KMS-11 (cell line): ENCODE results near the gene HOXA9.

ENCODE experiments used
- H2AFZ ChIP-seq: fragments of 200-600 bp; sonication (generic); 2 replicates; pipeline ENCODE4 v1.6.1; 2016; ENCODE audit warnings: antibody characterized with exemption, mixed run types, low read depth
- H3K27ac ChIP-seq: fragments of 200-600 bp; sonication (generic); 2 replicates; pipeline ENCODE4 v1.6.1; 2016; ENCODE audit warnings: mild to moderate bottlenecking, mixed run types
- H3K27me3 ChIP-seq: fragments of 200-600 bp; sonication (generic); 2 replicates; pipeline ENCODE4 v1.6.1; 2017; ENCODE audit warnings: mild to moderate bottlenecking, low read depth, mixed run types, moderate library complexity; ENCODE audit not compliant: insufficient read depth
- H3K36me3 ChIP-seq: fragments of 200-600 bp; sonication (generic); 2 replicates; pipeline ENCODE4 v1.6.1; 2017; ENCODE audit warnings: mild to moderate bottlenecking, mixed run types; ENCODE audit not compliant: insufficient read depth
- H3K4me1 ChIP-seq: fragments of 200-600 bp; sonication (generic); 2 replicates; pipeline ENCODE4 v1.6.1; 2016; ENCODE audit warnings: mild to moderate bottlenecking, low read depth, mixed run types; ENCODE audit not compliant: poor library complexity, severe bottlenecking
- H3K4me2 ChIP-seq: fragments of 200-600 bp; sonication (generic); 2 replicates; pipeline ENCODE4 v1.7.0; 2016; ENCODE audit warnings: mild to moderate bottlenecking, mixed run types
- H3K4me3 ChIP-seq: fragments of 200-600 bp; sonication (generic); IDR thresholded peaks from 2 replicates; pipeline ENCODE4 v1.6.1; 2017; ENCODE audit warnings: low read depth, low read length, mixed read lengths; ENCODE audit not compliant: insufficient read depth
- H3K79me2 ChIP-seq: fragments of 200-600 bp; sonication (generic); 2 replicates; pipeline ENCODE4 v1.6.1; 2016; ENCODE audit warnings: low read depth, mixed run types; ENCODE audit not compliant: insufficient read depth
- H3K9ac ChIP-seq: fragments of 200-600 bp; sonication (generic); 2 replicates; pipeline ENCODE4 v1.6.1; 2016; ENCODE audit warnings: mild to moderate bottlenecking, mixed run types
- H4K20me1 ChIP-seq: fragments of 200-600 bp; sonication (generic); 2 replicates; pipeline ENCODE4 v1.6.1; 2016; ENCODE audit warnings: mild to moderate bottlenecking, mixed run types; ENCODE audit not compliant: insufficient read depth
- CTCF ChIP-seq: fragments of 200-600 bp; sonication (generic); conservative IDR thresholded peaks from 2 replicates; pipeline ENCODE4 v1.6.1; 2017; ENCODE audit warnings: low read depth, mild to moderate bottlenecking, antibody characterized with exemption, low read length, moderate library complexity, mixed read lengths

The HOXA9 gene

DNA sequence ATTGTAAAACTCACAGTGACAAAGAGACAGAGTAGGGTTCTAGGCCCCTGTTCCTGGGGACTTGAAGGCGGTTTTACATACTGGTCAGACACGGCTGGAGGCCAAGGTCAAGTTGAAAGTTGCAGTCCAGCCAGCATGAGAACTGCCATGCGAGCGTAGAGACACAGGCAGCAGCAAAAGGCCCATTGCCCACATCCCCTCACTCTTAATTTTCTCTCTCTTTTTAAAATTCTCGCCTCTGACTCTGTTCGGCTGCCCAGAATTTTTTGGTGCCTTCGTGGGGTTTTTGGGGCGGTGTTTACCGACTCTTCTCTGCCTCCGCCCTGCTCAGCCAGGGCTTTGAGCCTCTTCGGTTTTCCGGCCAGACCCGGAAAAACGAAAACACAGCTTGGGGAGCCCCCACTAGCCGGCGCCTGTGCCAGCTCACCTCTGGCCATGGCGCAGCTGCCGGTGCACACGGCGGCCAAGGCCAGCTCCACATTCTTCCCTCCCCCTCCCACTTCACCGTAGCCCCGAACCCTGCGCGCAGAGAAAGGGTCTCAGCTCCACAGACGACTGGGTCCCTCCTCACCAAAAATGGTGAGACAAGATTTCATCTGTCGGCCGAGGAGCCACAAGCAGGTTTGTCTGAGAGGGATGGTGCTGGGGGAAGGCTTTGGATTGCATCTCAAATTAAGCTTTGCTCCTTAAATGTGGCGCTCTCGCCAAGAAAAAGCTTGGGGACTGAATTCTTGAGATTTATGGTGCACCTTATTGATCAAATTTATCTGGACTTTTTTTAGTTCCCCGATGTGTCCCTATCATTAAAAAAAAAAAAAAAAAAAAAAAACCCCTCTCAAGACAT is 36.9 kb upstream of the HOXA9 start:
- Histone ChIP-seq H3K36me3 (no peaks in the 10 kb centered on the region), H3K4me3 (no peak overlapping the region), H3K4me1 (no peaks in the 10 kb centered on the region), H4K20me1 (no peaks in the 10 kb centered on the region), H3K4me2 (no peak overlapping the region), H3K27ac (no peak overlapping the region), H3K79me2 (no peaks in the 10 kb centered on the region), H3K9ac (no peak overlapping the region), H3K27me3 (no peaks in the 10 kb centered on the region), H2AFZ (no peak overlapping the region)
- no peak for TF ChIP-seq CTCF

- H3K27ac ChIP-seq: no peak overlapping the region
- H3K4me2 ChIP-seq: no peak overlapping the region
- H4K20me1 ChIP-seq: no peaks in the 10 kb centered on the region
- H3K36me3 ChIP-seq: no peaks in the 10 kb centered on the region
- no peak overlapping the region for H2AFZ ChIP-seq
- H3K9ac ChIP-seq: no peak overlapping the region
- TF ChIP-seq CTCF: no peak
- no peak overlapping the region for H3K4me3 ChIP-seq
- H3K4me1 ChIP-seq: no peaks in the 10 kb centered on the region
- H3K79me2 ChIP-seq: no peaks in the 10 kb centered on the region
- H3K27me3 ChIP-seq: no peaks in the 10 kb centered on the region
These were observed 36.3 kb upstream of the HOXA9 start for GRCh38 chr7:27201580-27202017.

GRCh38 chr7:27200761-27201579 is 35.6 kb upstream of the HOXA9 start:
- Histone ChIP-seq H3K27ac (no peak overlapping the region), H4K20me1 (no peaks in the 10 kb centered on the region), H3K9ac (no peak overlapping the region), H3K79me2 (no peaks in the 10 kb centered on the region), H3K4me1 (peaks cover 3% of the 10 kb centered on the region), H3K27me3 (no peaks in the 10 kb centered on the region), H3K36me3 (no peaks in the 10 kb centered on the region), H3K4me2 (peak overlapping the region; percentile 44; the same call in 1 of the 2 replicates), H2AFZ (no peak overlapping the region; the same call in 1 of the 2 replicates), H3K4me3 (no peak overlapping the region)
- TF ChIP-seq CTCF: no peak

DNA sequence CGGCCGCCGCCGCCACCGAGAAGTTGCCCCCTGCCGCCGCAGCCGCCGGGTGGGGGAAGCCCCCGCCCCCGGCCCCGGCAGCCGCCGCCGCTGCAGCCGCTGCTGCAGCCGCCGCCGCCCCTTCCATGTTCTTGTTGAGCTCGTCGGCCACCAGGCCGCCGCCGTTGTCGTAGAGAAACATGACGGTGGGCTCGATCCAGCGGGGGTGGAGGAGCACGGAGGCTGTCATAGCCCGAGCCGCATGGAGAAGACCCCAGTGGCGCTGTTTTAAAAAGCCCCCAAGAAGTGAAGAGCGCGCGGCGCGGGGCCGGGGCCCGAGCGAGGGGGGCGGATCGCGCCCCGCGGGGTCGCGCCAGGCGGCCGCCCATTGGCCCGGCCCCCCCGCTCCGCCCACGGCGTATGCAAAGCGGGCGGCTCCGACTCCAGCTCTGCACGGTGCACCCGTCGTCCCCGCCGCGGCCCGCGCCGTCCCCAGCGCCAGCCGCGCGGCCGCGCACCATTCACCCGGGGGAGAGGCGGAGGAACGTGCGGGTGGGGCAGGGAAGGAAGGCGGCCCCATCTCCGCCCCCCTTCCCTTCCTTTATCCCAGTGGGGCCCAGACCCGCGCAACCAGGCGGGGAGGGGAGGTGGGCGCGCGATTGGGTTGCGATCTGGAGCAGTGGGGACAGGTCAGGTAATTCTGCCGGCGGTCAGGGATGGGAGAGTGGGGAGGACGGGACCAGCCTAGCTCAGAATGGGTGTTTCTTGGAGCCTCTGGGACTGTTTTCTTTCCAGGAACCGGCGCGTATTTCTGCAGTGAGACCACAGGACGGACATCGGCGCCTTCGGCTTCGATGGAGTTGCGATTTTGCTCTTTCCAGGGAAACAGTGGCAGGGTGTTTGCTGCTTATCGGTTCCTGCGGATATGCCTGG is 34.8 kb upstream of the HOXA9 start, which contains the start of gene HOXA13:
Gene HOXA13 (minus strand): TSS at position 243 of the 912 bp plus-strand sequence. CDS start 14 bp downstream, at position 229.
- no peak for TF ChIP-seq CTCF
- Histone ChIP-seq H3K36me3 (no peaks in the 10 kb centered on the region), H3K79me2 (no peaks in the 10 kb centered on the region), H3K27me3 (no peaks in the 10 kb centered on the region), H4K20me1 (no peaks in the 10 kb centered on the region), H2AFZ (peak within 1 kb of the TSS; percentile 62), H3K4me3 (no peak within 1 kb of the TSS), H3K4me2 (peak within 1 kb of the TSS; percentile 44), H3K27ac (no peak within 1 kb of the TSS), H3K9ac (no peak within 1 kb of the TSS), H3K4me1 (peaks cover 3% of the 10 kb centered on the region)
